Osteoblast (primary cell): ENCODE measurements around the gene CFAP47. TPM values are rescaled to one million over a fixed set of nuclear protein-coding genes. Genes with fewer than 3 reads are reported as not detected.
A peak's percentile ranks its signal among the peaks of the same experiment; 100 is the strongest.
"Not testable (repeated sequence)": the region's sequence is repeated elsewhere in the genome, so short reads cannot be mapped to it uniquely, and the experiment has no call there.

Experiments used
- DNase-seq: peaks from one replicate; pipeline ENCODE4 v3.0.0; 2011; ENCODE audit warnings: low spot score, mixed read lengths; ENCODE audit not compliant: insufficient read length; ENCODE audit errors: missing footprints
- H2AFZ ChIP-seq: 2 replicates; pipeline ENCODE4 v1.6.0; 2011; ENCODE audit warnings: mild to moderate bottlenecking, low read length
- H3K27ac ChIP-seq: 2 replicates; pipeline ENCODE4 v1.5.1; 2011; ENCODE audit warnings: mild to moderate bottlenecking, low read depth, low read length, moderate library complexity
- H3K27me3 ChIP-seq: 2 replicates; pipeline ENCODE4 v1.6.0; 2012; ENCODE audit warnings: mild to moderate bottlenecking, control low read depth, inconsistent platforms, low read length, moderate library complexity; ENCODE audit not compliant: insufficient read depth
- H3K36me3 ChIP-seq: 2 replicates; pipeline ENCODE4 v1.5.1; 2011; ENCODE audit warnings: mild to moderate bottlenecking, low read length, control low read depth, moderate library complexity; ENCODE audit not compliant: insufficient read depth
- H3K4me1 ChIP-seq: 2 replicates; pipeline ENCODE4 v1.5.1; 2011; ENCODE audit warnings: mild to moderate bottlenecking, low read length, control low read depth, moderate library complexity; ENCODE audit not compliant: insufficient read depth
- H3K4me2 ChIP-seq: 2 replicates; pipeline ENCODE4 v1.6.0; 2011; ENCODE audit warnings: mild to moderate bottlenecking, low read length; ENCODE audit not compliant: insufficient read depth
- H3K4me3 ChIP-seq: fragments of 200-600 bp; sonication (generic); 3 replicates; pipeline ENCODE4 v1.5.1; 2012; ENCODE audit warnings: mild to moderate bottlenecking, low read length, inconsistent platforms; ENCODE audit not compliant: insufficient read depth
- H3K79me2 ChIP-seq: 2 replicates; pipeline ENCODE4 v1.6.0; 2012; ENCODE audit warnings: mild to moderate bottlenecking, low read length, control low read depth, inconsistent platforms; ENCODE audit not compliant: insufficient read depth
- H3K9me3 ChIP-seq: 2 replicates; pipeline ENCODE4 v1.5.1; 2011; ENCODE audit warnings: low read depth, low read length, control low read depth
- H4K20me1 ChIP-seq: 2 replicates; pipeline ENCODE4 v1.6.0; 2012; ENCODE audit warnings: mild to moderate bottlenecking, low read length, control low read depth; ENCODE audit not compliant: insufficient read depth
- total RNA-seq: library from RNA; depleted of rRNA; stranded (reverse); fragments of >200 nt; gene quantifications from 2 replicates; pipeline ENCODE4 v1.2.3, GENCODE V29; 2012
- TF ChIP-seq, protein P1 (sequence below): IDR thresholded peaks from 2 replicates; pipeline ENCODE4 v1.5.1; 2011; ENCODE audit warnings: mild to moderate bottlenecking, low read depth, low read length, moderate library complexity; ENCODE audit errors: extremely low read depth

CFAP47 gene
- total RNA-seq, 1 donor, result not detected

DNA sequence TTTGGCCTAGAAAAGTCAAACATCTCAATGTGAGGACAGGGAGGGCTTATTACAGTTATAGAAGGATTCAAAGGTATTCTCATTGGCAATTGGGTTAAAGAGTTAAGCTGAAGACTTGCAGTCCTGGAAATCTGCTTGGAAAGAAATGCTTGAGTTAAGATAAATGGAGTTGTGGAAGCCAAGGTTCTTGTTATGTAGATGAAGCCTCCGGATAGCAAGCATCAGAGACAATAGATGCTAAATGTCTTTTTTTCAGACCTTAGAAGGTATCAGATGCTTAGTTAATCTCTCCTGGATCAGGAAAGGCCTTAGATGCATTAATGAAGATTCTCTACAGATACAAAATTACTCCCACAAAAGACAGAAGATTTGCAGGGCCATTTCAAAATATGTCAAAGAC is 299.3 kb downstream of the CFAP47 start:
- no peaks in the 10 kb centered on the region for H3K79me2 ChIP-seq
- H2AFZ ChIP-seq, result no peak overlapping the region
- no peak overlapping the region for H3K4me3 ChIP-seq
- TF ChIP-seq, protein P1, sequence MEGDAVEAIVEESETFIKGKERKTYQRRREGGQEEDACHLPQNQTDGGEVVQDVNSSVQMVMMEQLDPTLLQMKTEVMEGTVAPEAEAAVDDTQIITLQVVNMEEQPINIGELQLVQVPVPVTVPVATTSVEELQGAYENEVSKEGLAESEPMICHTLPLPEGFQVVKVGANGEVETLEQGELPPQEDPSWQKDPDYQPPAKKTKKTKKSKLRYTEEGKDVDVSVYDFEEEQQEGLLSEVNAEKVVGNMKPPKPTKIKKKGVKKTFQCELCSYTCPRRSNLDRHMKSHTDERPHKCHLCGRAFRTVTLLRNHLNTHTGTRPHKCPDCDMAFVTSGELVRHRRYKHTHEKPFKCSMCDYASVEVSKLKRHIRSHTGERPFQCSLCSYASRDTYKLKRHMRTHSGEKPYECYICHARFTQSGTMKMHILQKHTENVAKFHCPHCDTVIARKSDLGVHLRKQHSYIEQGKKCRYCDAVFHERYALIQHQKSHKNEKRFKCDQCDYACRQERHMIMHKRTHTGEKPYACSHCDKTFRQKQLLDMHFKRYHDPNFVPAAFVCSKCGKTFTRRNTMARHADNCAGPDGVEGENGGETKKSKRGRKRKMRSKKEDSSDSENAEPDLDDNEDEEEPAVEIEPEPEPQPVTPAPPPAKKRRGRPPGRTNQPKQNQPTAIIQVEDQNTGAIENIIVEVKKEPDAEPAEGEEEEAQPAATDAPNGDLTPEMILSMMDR, result no peak
- H3K9me3 ChIP-seq, result no peaks in the 10 kb centered on the region
- peak; percentile 6 for DNase-seq
- no peak overlapping the region for H3K4me2 ChIP-seq
- no peaks in the 10 kb centered on the region for H3K36me3 ChIP-seq
- H3K27ac ChIP-seq, result no peak overlapping the region
- H3K4me1 ChIP-seq, result no peaks in the 10 kb centered on the region
- no peaks in the 10 kb centered on the region for H4K20me1 ChIP-seq
- no peaks in the 10 kb centered on the region for H3K27me3 ChIP-seq

DNA sequence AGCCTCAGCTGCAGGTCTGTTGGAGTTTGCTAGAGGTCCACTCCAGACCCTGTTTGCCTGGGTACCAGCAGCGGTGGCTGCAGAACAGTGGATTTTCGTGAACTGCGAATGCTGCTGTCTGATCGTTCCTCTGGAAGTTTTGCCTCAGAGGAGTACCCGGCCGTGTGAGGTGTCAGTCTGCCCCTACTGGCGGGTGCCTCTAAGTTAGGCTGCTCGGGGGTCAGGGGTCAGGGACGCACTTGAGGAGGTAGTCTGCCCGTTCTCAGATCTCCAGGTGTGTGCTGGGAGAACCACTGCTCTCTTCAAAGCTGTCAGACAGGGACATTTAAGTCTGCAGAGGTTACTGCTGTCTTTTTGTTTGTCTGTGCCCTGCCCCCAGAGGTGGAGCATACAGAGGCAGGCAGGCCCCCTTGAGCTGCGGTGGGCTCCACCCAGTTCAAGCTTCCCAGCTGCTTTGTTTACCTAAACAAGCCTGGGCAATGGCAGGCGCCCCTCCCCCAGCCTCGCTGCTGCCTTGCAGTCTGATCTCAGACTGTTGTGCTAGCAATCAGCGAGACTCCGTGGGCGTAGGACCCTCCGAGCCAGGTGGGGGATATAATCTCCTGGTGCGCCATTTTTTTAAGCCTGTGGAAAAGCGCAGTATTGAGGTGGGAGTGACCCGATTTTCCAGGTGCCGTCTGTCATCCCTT is 315.4 kb downstream of the CFAP47 start:
- not testable (repeated sequence) for DNase-seq, H3K4me3 ChIP-seq, H3K4me2 ChIP-seq, H3K27ac ChIP-seq, H3K36me3 ChIP-seq, H3K27me3 ChIP-seq, H3K4me1 ChIP-seq, H4K20me1 ChIP-seq, H2AFZ ChIP-seq, H3K9me3 ChIP-seq, H3K79me2 ChIP-seq

DNA sequence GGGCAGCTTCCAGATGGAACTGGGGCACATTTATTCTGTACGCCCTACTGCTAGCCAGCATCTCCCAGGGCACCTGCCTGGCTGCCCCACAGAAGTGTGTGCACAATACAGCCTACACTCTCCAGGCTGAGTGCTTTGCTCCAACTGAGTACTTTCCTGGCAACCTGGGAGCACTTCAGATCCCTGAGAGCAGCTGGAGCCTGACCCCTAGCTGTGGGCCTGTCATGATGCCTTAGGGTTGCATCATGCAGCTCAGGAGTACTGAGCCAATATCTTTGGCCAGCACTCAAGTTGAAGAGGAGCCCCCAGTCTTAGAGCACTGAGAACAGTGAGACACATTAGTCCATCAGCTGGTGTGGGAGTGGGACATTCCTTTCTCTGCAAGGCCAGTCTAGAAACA is 321.9 kb downstream of the CFAP47 start:
- TF ChIP-seq, protein P1, result no peak
- no peaks in the 10 kb centered on the region for H3K36me3 ChIP-seq
- H3K27ac ChIP-seq, result no peak overlapping the region
- no peaks in the 10 kb centered on the region for H3K79me2 ChIP-seq
- no peak for DNase-seq
- no peak overlapping the region for H2AFZ ChIP-seq
- no peaks in the 10 kb centered on the region for H3K4me1 ChIP-seq
- H3K27me3 ChIP-seq, result no peaks in the 10 kb centered on the region
- H3K4me3 ChIP-seq, result no peak overlapping the region
- no peaks in the 10 kb centered on the region for H4K20me1 ChIP-seq
- H3K4me2 ChIP-seq, result no peak overlapping the region
- H3K9me3 ChIP-seq, result no peaks in the 10 kb centered on the region

DNA sequence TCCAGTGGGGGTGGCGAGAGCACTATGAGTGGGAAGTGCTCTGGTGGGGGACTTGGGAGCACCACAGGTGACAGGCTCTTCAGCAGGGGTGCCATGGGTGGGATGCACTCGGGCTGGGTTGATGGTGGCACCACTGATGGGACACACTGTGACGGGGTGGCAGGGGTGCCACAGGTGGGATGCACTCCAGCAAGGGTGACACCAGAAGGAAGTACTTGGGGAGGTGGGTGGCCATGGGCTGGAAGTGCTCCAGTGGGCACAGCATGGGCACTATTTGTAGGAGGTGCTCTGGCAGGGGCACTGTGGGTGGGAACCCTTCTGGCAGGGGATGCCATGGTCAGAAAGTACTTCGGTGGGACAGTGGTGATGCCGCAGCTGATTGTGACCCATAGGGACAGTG is 346.6 kb downstream of the CFAP47 start:
- no peak for DNase-seq
- no peak overlapping the region for H3K4me2 ChIP-seq
- H3K36me3 ChIP-seq, result no peaks in the 10 kb centered on the region
- no peaks in the 10 kb centered on the region for H4K20me1 ChIP-seq
- no peak overlapping the region for H3K4me3 ChIP-seq
- no peak overlapping the region for H2AFZ ChIP-seq
- TF ChIP-seq, protein P1, result no peak
- no peaks in the 10 kb centered on the region for H3K9me3 ChIP-seq
- no peaks in the 10 kb centered on the region for H3K79me2 ChIP-seq
- H3K27me3 ChIP-seq, result no peaks in the 10 kb centered on the region
- no peak overlapping the region for H3K27ac ChIP-seq
- H3K4me1 ChIP-seq, result no peaks in the 10 kb centered on the region
